ENCODE results near the gene HPCAL1.

- TF ChIP-seq, protein P1, sequence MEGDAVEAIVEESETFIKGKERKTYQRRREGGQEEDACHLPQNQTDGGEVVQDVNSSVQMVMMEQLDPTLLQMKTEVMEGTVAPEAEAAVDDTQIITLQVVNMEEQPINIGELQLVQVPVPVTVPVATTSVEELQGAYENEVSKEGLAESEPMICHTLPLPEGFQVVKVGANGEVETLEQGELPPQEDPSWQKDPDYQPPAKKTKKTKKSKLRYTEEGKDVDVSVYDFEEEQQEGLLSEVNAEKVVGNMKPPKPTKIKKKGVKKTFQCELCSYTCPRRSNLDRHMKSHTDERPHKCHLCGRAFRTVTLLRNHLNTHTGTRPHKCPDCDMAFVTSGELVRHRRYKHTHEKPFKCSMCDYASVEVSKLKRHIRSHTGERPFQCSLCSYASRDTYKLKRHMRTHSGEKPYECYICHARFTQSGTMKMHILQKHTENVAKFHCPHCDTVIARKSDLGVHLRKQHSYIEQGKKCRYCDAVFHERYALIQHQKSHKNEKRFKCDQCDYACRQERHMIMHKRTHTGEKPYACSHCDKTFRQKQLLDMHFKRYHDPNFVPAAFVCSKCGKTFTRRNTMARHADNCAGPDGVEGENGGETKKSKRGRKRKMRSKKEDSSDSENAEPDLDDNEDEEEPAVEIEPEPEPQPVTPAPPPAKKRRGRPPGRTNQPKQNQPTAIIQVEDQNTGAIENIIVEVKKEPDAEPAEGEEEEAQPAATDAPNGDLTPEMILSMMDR (conservative IDR thresholded peaks at IDR 0.05; ENCODE audit: low read depth in 2 of 2) = no peak
- TF ChIP-seq EZH2 (IDR thresholded peaks at IDR 0.05; ENCODE audit: low read depth, unreplicated experiment) (no peak), POLR2AphosphoS5 (IDR thresholded peaks at IDR 0.05; ENCODE audit: low read depth) (no peak), JUNB (IDR thresholded peaks at IDR 0.05; ENCODE audit: unreplicated experiment) (no peak), EZH2phosphoT487 (IDR thresholded peaks at IDR 0.05; ENCODE audit: unreplicated experiment) (no peak), ZNF331 (CRISPR knock-in tag; IDR thresholded peaks at IDR 0.05; ENCODE audit: low read depth) (no peak), NANOG (IDR thresholded peaks at IDR 0.05; ENCODE audit: borderline replicate concordance) (no peak), CREB1 (CRISPR knock-in tag; IDR thresholded peaks at IDR 0.05; ENCODE audit: low read depth) (no peak), STAT1 (IDR thresholded peaks at IDR 0.05; ENCODE audit: unreplicated experiment) (no peak)
- TF ChIP-seq, protein P2, sequence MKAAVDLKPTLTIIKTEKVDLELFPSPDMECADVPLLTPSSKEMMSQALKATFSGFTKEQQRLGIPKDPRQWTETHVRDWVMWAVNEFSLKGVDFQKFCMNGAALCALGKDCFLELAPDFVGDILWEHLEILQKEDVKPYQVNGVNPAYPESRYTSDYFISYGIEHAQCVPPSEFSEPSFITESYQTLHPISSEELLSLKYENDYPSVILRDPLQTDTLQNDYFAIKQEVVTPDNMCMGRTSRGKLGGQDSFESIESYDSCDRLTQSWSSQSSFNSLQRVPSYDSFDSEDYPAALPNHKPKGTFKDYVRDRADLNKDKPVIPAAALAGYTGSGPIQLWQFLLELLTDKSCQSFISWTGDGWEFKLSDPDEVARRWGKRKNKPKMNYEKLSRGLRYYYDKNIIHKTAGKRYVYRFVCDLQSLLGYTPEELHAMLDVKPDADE (IDR thresholded peaks at IDR 0.05) = no peak
- TF ChIP-seq, protein P3, sequence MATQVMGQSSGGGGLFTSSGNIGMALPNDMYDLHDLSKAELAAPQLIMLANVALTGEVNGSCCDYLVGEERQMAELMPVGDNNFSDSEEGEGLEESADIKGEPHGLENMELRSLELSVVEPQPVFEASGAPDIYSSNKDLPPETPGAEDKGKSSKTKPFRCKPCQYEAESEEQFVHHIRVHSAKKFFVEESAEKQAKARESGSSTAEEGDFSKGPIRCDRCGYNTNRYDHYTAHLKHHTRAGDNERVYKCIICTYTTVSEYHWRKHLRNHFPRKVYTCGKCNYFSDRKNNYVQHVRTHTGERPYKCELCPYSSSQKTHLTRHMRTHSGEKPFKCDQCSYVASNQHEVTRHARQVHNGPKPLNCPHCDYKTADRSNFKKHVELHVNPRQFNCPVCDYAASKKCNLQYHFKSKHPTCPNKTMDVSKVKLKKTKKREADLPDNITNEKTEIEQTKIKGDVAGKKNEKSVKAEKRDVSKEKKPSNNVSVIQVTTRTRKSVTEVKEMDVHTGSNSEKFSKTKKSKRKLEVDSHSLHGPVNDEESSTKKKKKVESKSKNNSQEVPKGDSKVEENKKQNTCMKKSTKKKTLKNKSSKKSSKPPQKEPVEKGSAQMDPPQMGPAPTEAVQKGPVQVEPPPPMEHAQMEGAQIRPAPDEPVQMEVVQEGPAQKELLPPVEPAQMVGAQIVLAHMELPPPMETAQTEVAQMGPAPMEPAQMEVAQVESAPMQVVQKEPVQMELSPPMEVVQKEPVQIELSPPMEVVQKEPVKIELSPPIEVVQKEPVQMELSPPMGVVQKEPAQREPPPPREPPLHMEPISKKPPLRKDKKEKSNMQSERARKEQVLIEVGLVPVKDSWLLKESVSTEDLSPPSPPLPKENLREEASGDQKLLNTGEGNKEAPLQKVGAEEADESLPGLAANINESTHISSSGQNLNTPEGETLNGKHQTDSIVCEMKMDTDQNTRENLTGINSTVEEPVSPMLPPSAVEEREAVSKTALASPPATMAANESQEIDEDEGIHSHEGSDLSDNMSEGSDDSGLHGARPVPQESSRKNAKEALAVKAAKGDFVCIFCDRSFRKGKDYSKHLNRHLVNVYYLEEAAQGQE (IDR thresholded peaks at IDR 0.05; ENCODE audit: unreplicated experiment) = no peak
Measured at GRCh38 chr2:10257500-10258147, 45.1 kb upstream of the HPCAL1 start.

All from GM23338 (cell line).